Bronchial epithelial cell (primary cell): Measurements from ENCODE around the gene RSAD1. TPM values are rescaled to one million over a fixed set of nuclear protein-coding genes. Genes with fewer than 3 reads are reported as not detected.

Source experiments
- DNase-seq: peaks from one replicate; pipeline ENCODE4 v3.0.0-alpha.2; 2010; ENCODE audit warnings: low read depth
- FAIRE-seq: peaks from 2 replicates; lab custom pipeline; 2011; peaks lifted over from hg19 to GRCh38; lab: Jason Lieb, UNC
- H3K27me3 ChIP-seq: 2 replicates; pipeline ENCODE4 v1.5.1; 2011; ENCODE audit warnings: low read length; ENCODE audit not compliant: control insufficient read depth, insufficient read depth
- H3K36me3 ChIP-seq: 2 replicates; pipeline ENCODE4 v1.5.1; 2011; ENCODE audit warnings: low read length; ENCODE audit not compliant: control insufficient read depth, insufficient read depth
- H3K4me3 ChIP-seq: 2 replicates; pipeline ENCODE4 v1.5.1; 2011; ENCODE audit warnings: mild to moderate bottlenecking, low read depth, low read length, control low read depth
- total RNA-seq: library from RNA; depleted of rRNA; stranded (reverse); fragments of >200 nt; gene quantifications from 2 replicates; pipeline ENCODE4 v1.2.1, GENCODE V29; 2014
- TF ChIP-seq, protein P1 (sequence below): IDR thresholded peaks from 2 replicates; pipeline ENCODE4 v1.5.1; 2011; ENCODE audit warnings: mild to moderate bottlenecking, moderate library complexity, low read length, control low read depth, inconsistent platforms; ENCODE audit not compliant: insufficient read depth, severe bottlenecking

RSAD1 gene
- total RNA-seq, 1 donor from 2014 or later, result 14.2 TPM

DNA sequence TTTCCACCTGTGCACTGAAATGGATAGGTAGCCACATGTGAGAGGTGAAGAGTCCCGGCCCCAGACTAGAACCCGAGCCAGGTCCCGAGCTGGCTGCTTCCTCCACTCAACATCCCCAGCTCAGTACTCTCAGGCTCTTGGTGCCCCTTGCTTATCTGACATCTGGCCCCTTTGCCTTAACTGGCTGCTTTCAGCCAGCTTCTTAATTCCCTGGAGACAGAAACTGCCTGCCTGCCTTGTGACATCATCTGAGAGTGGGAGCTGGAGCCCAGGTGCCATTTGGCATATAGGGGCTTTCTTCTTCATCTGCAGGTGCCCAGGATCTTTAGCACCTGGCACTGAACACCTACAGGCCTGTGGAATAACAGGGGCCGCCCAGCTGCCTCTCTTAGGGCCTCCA lies 18.9 kb upstream of the RSAD1 start:
- TF ChIP-seq, protein P1, sequence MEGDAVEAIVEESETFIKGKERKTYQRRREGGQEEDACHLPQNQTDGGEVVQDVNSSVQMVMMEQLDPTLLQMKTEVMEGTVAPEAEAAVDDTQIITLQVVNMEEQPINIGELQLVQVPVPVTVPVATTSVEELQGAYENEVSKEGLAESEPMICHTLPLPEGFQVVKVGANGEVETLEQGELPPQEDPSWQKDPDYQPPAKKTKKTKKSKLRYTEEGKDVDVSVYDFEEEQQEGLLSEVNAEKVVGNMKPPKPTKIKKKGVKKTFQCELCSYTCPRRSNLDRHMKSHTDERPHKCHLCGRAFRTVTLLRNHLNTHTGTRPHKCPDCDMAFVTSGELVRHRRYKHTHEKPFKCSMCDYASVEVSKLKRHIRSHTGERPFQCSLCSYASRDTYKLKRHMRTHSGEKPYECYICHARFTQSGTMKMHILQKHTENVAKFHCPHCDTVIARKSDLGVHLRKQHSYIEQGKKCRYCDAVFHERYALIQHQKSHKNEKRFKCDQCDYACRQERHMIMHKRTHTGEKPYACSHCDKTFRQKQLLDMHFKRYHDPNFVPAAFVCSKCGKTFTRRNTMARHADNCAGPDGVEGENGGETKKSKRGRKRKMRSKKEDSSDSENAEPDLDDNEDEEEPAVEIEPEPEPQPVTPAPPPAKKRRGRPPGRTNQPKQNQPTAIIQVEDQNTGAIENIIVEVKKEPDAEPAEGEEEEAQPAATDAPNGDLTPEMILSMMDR, result no peak
- no peak overlapping the region for H3K4me3 ChIP-seq
- FAIRE-seq (no peak), DNase-seq (no peak)
- no peaks in the 10 kb centered on the region for H3K27me3 ChIP-seq
- peaks cover 8% of the 10 kb centered on the region for H3K36me3 ChIP-seq

DNA sequence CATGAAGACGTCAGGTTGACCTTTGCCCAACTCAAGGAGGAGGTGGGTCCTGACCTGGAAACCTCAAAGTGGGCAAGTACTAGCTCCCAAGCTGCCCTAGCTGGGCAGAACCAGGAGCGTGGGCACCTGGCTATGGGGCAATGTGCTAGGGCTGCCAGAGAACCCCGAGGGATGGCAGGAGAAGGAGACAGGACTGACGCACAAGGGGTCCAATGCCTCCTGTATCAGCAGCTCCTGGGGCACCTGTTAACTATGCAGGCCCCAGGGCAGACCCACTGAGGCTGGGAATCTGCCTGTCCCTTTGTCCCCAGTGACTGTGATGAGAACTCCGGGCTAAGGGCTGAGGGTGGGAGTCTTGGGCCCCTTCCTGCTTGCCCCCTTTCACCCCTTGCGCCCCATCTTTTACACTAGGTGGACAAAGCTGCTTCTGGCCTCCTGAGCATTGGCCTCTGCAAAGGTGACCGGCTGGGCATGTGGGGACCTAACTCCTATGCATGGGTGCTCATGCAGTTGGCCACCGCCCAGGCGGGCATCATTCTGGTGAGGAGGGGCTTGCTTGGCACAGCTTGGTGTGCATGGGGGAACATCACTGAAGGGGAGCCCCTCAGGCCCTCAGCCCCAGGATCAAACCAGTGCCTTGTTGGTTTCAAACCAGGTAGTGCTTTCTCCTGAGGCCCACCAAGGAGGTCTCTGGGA lies 17.7 kb upstream of the RSAD1 start:
- Histone ChIP-seq H3K27me3 (no peaks in the 10 kb centered on the region), H3K36me3 (peaks cover 9% of the 10 kb centered on the region), H3K4me3 (no peak overlapping the region)
- no peak for DNase-seq
- FAIRE-seq, result no peak
- TF ChIP-seq, protein P1, result no peak

DNA sequence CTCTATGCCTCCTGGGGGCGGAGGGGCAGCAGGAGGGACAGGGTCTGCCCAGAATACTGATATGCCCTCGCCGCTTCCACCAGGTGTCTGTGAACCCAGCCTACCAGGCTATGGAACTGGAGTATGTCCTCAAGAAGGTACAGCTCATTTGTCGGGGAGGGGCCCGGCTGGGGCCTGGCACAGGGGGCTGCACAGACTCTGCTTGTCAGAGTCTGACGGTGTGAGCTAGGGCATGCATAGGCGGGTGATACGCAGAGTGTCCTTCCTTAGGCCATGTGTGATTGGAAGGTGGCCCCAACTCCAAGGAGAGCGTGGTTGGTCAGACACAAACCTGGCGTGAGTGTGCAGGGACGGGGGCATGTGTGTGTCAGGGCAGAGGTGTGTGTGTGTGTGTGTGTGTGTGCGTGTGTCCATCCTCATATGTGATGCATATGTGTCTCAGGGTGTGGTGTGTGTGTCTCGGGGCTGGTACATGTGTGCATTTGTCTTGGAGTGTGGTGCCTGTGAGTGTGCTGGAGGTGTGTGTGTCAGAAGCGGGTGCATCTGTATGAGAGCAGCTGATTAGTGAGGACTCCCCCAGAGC lies 17.0 kb upstream of the RSAD1 start:
- H3K27me3 ChIP-seq, result no peaks in the 10 kb centered on the region
- no peak overlapping the region for H3K4me3 ChIP-seq
- FAIRE-seq (no peak), DNase-seq (no peak)
- peaks cover 9% of the 10 kb centered on the region for H3K36me3 ChIP-seq
- TF ChIP-seq, protein P1, result no peak

DNA sequence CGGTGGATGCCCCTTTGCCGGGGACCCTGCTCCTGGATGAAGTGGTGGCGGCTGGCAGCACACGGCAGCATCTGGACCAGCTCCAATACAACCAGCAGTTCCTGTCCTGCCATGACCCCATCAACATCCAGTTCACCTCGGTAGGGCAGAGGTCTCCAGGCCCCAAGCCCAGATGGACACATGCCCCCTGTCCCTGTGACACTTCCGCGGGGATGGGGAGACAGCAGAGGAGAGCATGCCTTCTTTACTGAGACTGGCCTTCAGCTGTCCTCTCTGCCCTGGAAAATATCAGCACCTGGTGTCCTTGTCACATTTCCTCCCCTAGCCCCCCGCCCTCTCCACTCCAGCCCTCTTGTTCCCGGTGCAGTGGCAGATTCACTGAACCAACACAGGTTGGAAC lies 16.2 kb upstream of the RSAD1 start:
- TF ChIP-seq, protein P1, result no peak
- no peak overlapping the region for H3K4me3 ChIP-seq
- no peak for DNase-seq
- no peaks in the 10 kb centered on the region for H3K27me3 ChIP-seq
- peaks cover 9% of the 10 kb centered on the region for H3K36me3 ChIP-seq
- no peak for FAIRE-seq

DNA sequence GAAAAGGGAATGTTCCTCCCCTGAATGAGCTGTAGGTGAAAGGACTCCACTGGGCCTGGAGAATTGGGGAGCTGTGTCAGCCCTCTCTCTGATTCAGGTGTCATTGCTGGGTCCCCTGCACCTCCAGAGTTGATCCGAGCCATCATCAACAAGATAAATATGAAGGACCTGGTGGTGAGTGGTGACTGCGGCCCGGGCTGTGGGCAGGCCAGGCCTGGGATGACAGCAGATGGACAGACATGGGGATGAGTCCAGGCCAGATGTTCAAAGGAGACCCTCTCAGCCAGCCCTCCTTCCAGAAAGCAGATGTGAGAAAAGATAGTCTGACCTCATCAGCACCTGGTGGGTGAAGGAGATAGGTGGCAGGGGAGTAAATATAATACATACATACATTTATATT lies 14.5 kb upstream of the RSAD1 start:
- Histone ChIP-seq H3K36me3 (peaks cover 9% of the 10 kb centered on the region), H3K4me3 (no peak overlapping the region), H3K27me3 (peaks cover 8% of the 10 kb centered on the region)
- no peak for DNase-seq
- FAIRE-seq, result no peak
- TF ChIP-seq, protein P1, result no peak

DNA sequence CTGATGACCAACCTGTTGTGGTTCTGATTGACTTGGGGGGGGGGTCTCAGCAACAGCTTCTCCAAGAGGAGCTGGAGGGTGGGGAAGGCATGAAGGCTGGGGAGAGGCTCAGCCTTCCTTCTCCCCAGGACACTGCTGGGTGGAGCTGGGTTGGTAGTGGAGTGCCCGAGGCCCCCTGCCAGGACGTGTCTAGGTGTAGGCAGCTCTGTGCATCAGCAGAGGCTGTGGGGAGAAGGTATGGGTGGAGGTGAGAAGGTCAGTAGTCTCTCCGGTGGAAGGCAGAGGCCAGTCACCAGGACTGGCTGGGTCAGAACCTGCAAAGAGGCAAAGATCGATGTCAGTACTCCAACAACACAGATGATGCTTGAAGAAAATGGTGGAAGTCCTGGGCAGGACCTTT lies 13.9 kb upstream of the RSAD1 start:
- H3K27me3 ChIP-seq, result peaks cover 8% of the 10 kb centered on the region
- no peak for DNase-seq
- FAIRE-seq, result no peak
- H3K4me3 ChIP-seq, result no peak overlapping the region
- peaks cover 9% of the 10 kb centered on the region for H3K36me3 ChIP-seq
- TF ChIP-seq, protein P1, result no peak
